SH-SY5Y (cell line): ENCODE measurements around the gene ANKRD29.

Source experiments
- GATA2 ChIP-seq: IDR thresholded peaks from 2 replicates; pipeline ENCODE4 v1.6.1; 2011; ENCODE audit warnings: mild to moderate bottlenecking, low read depth, low read length
- GATA3 ChIP-seq: IDR thresholded peaks from 2 replicates; pipeline ENCODE4 v1.6.1; 2011; ENCODE audit warnings: low read depth, mild to moderate bottlenecking, low read length, moderate library complexity

DNA sequence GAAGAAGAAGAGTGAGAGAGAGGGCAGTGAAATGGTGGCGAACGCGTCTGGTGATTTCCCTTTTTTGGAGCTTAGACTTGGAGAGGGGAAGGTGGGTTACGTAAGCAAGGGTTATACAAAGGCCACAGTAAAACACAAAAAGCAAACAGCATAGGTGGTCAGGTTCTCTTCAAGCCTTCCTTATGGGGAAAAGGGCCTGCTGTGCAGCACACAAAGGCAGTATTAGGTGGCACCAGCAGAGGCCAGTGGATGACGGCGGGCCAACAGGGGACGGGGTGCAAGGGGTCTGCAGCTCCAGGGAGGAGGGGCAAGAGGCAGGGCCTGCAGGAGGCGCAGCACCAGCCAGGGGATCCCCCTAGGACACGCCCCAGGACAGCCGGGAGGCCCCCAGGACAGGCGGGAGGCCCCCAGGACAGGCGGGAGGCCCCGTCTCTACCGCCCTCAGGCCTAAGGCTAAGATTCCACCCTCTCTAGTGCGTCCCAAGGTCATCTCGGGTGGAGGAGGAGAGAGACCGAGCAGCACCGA lies 43.8 kb downstream of the ANKRD29 start:
- TF ChIP-seq GATA2 (no peak), GATA3 (no peak)
